HG02970 (cell line): Measurements from ENCODE around the gene FTO.

Experiments used
- ATAC-seq: cut with Tn5 transposase; IDR thresholded peaks from one replicate; pipeline ENCODE4 v1.9.1; 2021; ENCODE audit warnings: mild to moderate bottlenecking, moderate library complexity, moderate number of reproducible peaks; ENCODE audit not compliant: unreplicated experiment, low FRiP score

The FTO gene

GRCh38 chr16:53707671-53708070, 3.7 kb downstream of the FTO start:
- no peak for ATAC-seq

GRCh38 chr16:53708490-53708889, 4.5 kb downstream of the FTO start:
- no peak for ATAC-seq

GRCh38 chr16:53711390-53711789, 7.4 kb downstream of the FTO start:
- no peak for ATAC-seq

GRCh38 chr16:53712065-53712464, 8.1 kb downstream of the FTO start:
- ATAC-seq: no peak

- ATAC-seq: no peak
Measured at GRCh38 chr16:53713403-53714204, 9.6 kb downstream of the FTO start.

- no peak for ATAC-seq
Measured at GRCh38 chr16:53714205-53715022, 10.5 kb downstream of the FTO start.

- ATAC-seq: no peak
Measured at GRCh38 chr16:53715023-53715384, 11.0 kb downstream of the FTO start.

- no peak for ATAC-seq
Measured at GRCh38 chr16:53717577-53717976, 13.6 kb downstream of the FTO start.

- ATAC-seq: no peak
Measured at GRCh38 chr16:53721017-53721416, 17.1 kb downstream of the FTO start.

- ATAC-seq: no peak
Measured at GRCh38 chr16:53726625-53727024, 22.7 kb downstream of the FTO start.

- ATAC-seq: no peak
Measured at GRCh38 chr16:53730693-53731092, 26.7 kb downstream of the FTO start.

GRCh38 chr16:53732296-53732929, 28.5 kb downstream of the FTO start:
- ATAC-seq: no peak

GRCh38 chr16:53734908-53735307, 31.0 kb downstream of the FTO start:
- ATAC-seq: no peak

- ATAC-seq: no peak
Measured at GRCh38 chr16:53736297-53736696, 32.3 kb downstream of the FTO start.

GRCh38 chr16:53737552-53737951, 33.6 kb downstream of the FTO start:
- no peak for ATAC-seq

- ATAC-seq: no peak
Measured at GRCh38 chr16:53740476-53740875, 36.5 kb downstream of the FTO start.

- no peak for ATAC-seq
Measured at GRCh38 chr16:53740933-53741531, 37.1 kb downstream of the FTO start.

GRCh38 chr16:53741546-53741945, 37.6 kb downstream of the FTO start:
- ATAC-seq: no peak

GRCh38 chr16:53743149-53743566, 39.2 kb downstream of the FTO start:
- no peak for ATAC-seq

- no peak for ATAC-seq
Measured at GRCh38 chr16:53744449-53744848, 40.5 kb downstream of the FTO start.

GRCh38 chr16:53745086-53745485, 41.1 kb downstream of the FTO start:
- no peak for ATAC-seq
